ENCODE results near the gene WDR83.
A peak's percentile ranks its signal among the peaks of the same experiment; 100 is the strongest.
"Not testable (repeated sequence)": the region's sequence is repeated elsewhere in the genome, so short reads cannot be mapped to it uniquely, and the experiment has no call there.

Gene WDR83

GRCh38 chr19:12698138-12698537 is 31.5 kb downstream of the WDR83 start:
- Mint-ChIP-seq H3K9me3 (no peaks in the 10 kb centered on the region), H3K36me3 (ENCODE audit: insufficient read depth) (peaks cover 26% of the 10 kb centered on the region), H3K27ac (peak overlapping the region in 1 of 2 donors; percentile 62), H3K4me3 (peak overlapping the region; percentile 2 to 34), H3K27me3 (no peaks in the 10 kb centered on the region), H3K4me1 (ENCODE audit: low read depth in 2 of 2) (peaks cover 0 to 2% of the 10 kb centered on the region in 2 donors)
- ATAC-seq (replicated peaks) = no peak
- DNase-seq = no peak

GRCh38 chr19:12701596-12702282 is 35.1 kb downstream of the WDR83 start:
- Mint-ChIP-seq H3K36me3 (ENCODE audit: insufficient read depth) (peaks cover 29% of the 10 kb centered on the region), H3K27me3 (no peaks in the 10 kb centered on the region), H3K4me1 (ENCODE audit: low read depth in 2 of 2) (peaks cover 0 to 2% of the 10 kb centered on the region in 2 donors), H3K4me3 (no peak overlapping the region), H3K27ac (no peak overlapping the region), H3K9me3 (no peaks in the 10 kb centered on the region)
- DNase-seq (no peak), ATAC-seq (replicated peaks) (no peak)

GRCh38 chr19:12703046-12703445 is 36.4 kb downstream of the WDR83 start:
- no peak for ATAC-seq (replicated peaks)
- no peak for DNase-seq
- no peak overlapping the region for H3K4me3 Mint-ChIP-seq
- peaks cover 31% of the 10 kb centered on the region for H3K36me3 Mint-ChIP-seq (ENCODE audit: insufficient read depth)
- H3K27ac Mint-ChIP-seq = no peak overlapping the region
- H3K27me3 Mint-ChIP-seq = no peaks in the 10 kb centered on the region
- no peaks in the 10 kb centered on the region for H3K9me3 Mint-ChIP-seq
- H3K4me1 Mint-ChIP-seq (ENCODE audit: low read depth in 2 of 2) = peaks cover 0 to 2% of the 10 kb centered on the region in 2 donors

- Mint-ChIP-seq H3K27me3 (no peaks in the 10 kb centered on the region), H3K4me1 (ENCODE audit: low read depth in 2 of 2) (no peaks in the 10 kb centered on the region), H3K4me3 (no peak overlapping the region), H3K9me3 (no peaks in the 10 kb centered on the region), H3K27ac (no peak overlapping the region), H3K36me3 (ENCODE audit: insufficient read depth) (peaks cover 44% of the 10 kb centered on the region)
- DNase-seq (no peak), ATAC-seq (replicated peaks) (no peak)
These were observed 38.6 kb downstream of the WDR83 start for GRCh38 chr19:12705169-12705568.

- Mint-ChIP-seq H3K36me3 (ENCODE audit: insufficient read depth) (peaks cover 46% of the 10 kb centered on the region), H3K4me3 (no peak overlapping the region), H3K27me3 (no peaks in the 10 kb centered on the region), H3K27ac (no peak overlapping the region), H3K4me1 (ENCODE audit: low read depth in 2 of 2) (no peaks in the 10 kb centered on the region), H3K9me3 (no peaks in the 10 kb centered on the region)
- no peak for ATAC-seq (replicated peaks)
- DNase-seq = no peak
These were observed 39.2 kb downstream of the WDR83 start for GRCh38 chr19:12705654-12706331.

GRCh38 chr19:12706332-12706718 is 39.7 kb downstream of the WDR83 start:
- H3K9me3 Mint-ChIP-seq = no peaks in the 10 kb centered on the region
- H3K36me3 Mint-ChIP-seq (ENCODE audit: insufficient read depth) = peaks cover 43% of the 10 kb centered on the region
- H3K27me3 Mint-ChIP-seq = no peaks in the 10 kb centered on the region
- H3K4me3 Mint-ChIP-seq = no peak overlapping the region
- H3K27ac Mint-ChIP-seq = no peak overlapping the region
- ATAC-seq (replicated peaks) (no peak), DNase-seq (no peak)
- H3K4me1 Mint-ChIP-seq (ENCODE audit: low read depth in 2 of 2) = no peaks in the 10 kb centered on the region

GRCh38 chr19:12708641-12709040 is 42.0 kb downstream of the WDR83 start:
- no peaks in the 10 kb centered on the region for H3K27me3 Mint-ChIP-seq
- H3K36me3 Mint-ChIP-seq (ENCODE audit: insufficient read depth) = peaks cover 45% of the 10 kb centered on the region
- DNase-seq (no peak), ATAC-seq (replicated peaks) (no peak)
- H3K9me3 Mint-ChIP-seq = no peaks in the 10 kb centered on the region
- no peak overlapping the region for H3K27ac Mint-ChIP-seq
- H3K4me3 Mint-ChIP-seq = no peak overlapping the region
- H3K4me1 Mint-ChIP-seq (ENCODE audit: low read depth in 2 of 2) = peaks cover 0 to 5% of the 10 kb centered on the region in 2 donors

- H3K27ac Mint-ChIP-seq = no peak overlapping the region
- ATAC-seq (replicated peaks) = no peak
- DNase-seq = no peak
- peaks cover 56% of the 10 kb centered on the region for H3K36me3 Mint-ChIP-seq (ENCODE audit: insufficient read depth)
- no peaks in the 10 kb centered on the region for H3K27me3 Mint-ChIP-seq
- H3K9me3 Mint-ChIP-seq = no peaks in the 10 kb centered on the region
- H3K4me1 Mint-ChIP-seq (ENCODE audit: low read depth in 2 of 2) = peaks cover 0 to 5% of the 10 kb centered on the region in 2 donors
- no peak overlapping the region for H3K4me3 Mint-ChIP-seq
These were observed 44.6 kb downstream of the WDR83 start for GRCh38 chr19:12711187-12711586.

- not testable (repeated sequence) for ATAC-seq (replicated peaks); H3K9me3 Mint-ChIP-seq; H3K4me1 Mint-ChIP-seq (ENCODE audit: low read depth in 2 of 2); H3K27me3 Mint-ChIP-seq; H3K27ac Mint-ChIP-seq; DNase-seq; H3K4me3 Mint-ChIP-seq
- peaks cover 58% of the 10 kb centered on the region for H3K36me3 Mint-ChIP-seq (ENCODE audit: insufficient read depth)
These were observed 45.5 kb downstream of the WDR83 start for GRCh38 chr19:12712077-12712476.

GRCh38 chr19:12713304-12713703 is 46.7 kb downstream of the WDR83 start:
- peaks cover 57% of the 10 kb centered on the region for H3K36me3 Mint-ChIP-seq (ENCODE audit: insufficient read depth)
- not testable (repeated sequence) for H3K9me3 Mint-ChIP-seq; ATAC-seq (replicated peaks); DNase-seq; H3K27me3 Mint-ChIP-seq; H3K27ac Mint-ChIP-seq; H3K4me3 Mint-ChIP-seq; H3K4me1 Mint-ChIP-seq (ENCODE audit: low read depth in 2 of 2)

- Mint-ChIP-seq H3K9me3 (no peaks in the 10 kb centered on the region), H3K27ac (no peak overlapping the region), H3K4me1 (ENCODE audit: low read depth in 2 of 2) (peaks cover 5% of the 10 kb centered on the region in 2 donors), H3K27me3 (no peaks in the 10 kb centered on the region), H3K36me3 (ENCODE audit: insufficient read depth) (peaks cover 57% of the 10 kb centered on the region), H3K4me3 (no peak overlapping the region)
- ATAC-seq (replicated peaks) (no peak), DNase-seq (no peak)
These were observed 48.5 kb downstream of the WDR83 start for GRCh38 chr19:12715102-12715501.

- Mint-ChIP-seq H3K9me3 (no peaks in the 10 kb centered on the region), H3K27ac (no peak overlapping the region), H3K36me3 (ENCODE audit: insufficient read depth) (peaks cover 56% of the 10 kb centered on the region), H3K4me1 (ENCODE audit: low read depth in 2 of 2) (peaks cover 8 to 12% of the 10 kb centered on the region in 2 donors), H3K4me3 (no peak overlapping the region), H3K27me3 (no peaks in the 10 kb centered on the region)
- no peak for DNase-seq
- ATAC-seq (replicated peaks) = no peak
These were observed 49.3 kb downstream of the WDR83 start for GRCh38 chr19:12715929-12716328.

- ATAC-seq (replicated peaks) = no peak
- Mint-ChIP-seq H3K27me3 (no peaks in the 10 kb centered on the region), H3K36me3 (ENCODE audit: insufficient read depth) (peaks cover 47% of the 10 kb centered on the region), H3K4me1 (ENCODE audit: low read depth in 2 of 2) (peaks cover 34 to 36% of the 10 kb centered on the region in 2 donors), H3K4me3 (peak overlapping the region; percentile 94 to 96), H3K27ac (peak overlapping the region; percentile 24 to 93), H3K9me3 (no peaks in the 10 kb centered on the region)
- no peak for DNase-seq
These were observed 53.7 kb downstream of the WDR83 start for GRCh38 chr19:12720296-12720695.
